Fibroblast of skin of abdomen (primary cell): ENCODE data around the gene PRR19.

Experiments used
- DNase-seq: peaks from one replicate; pipeline ENCODE4 v3.0.0-alpha.2; 2013

PRR19 gene

DNA sequence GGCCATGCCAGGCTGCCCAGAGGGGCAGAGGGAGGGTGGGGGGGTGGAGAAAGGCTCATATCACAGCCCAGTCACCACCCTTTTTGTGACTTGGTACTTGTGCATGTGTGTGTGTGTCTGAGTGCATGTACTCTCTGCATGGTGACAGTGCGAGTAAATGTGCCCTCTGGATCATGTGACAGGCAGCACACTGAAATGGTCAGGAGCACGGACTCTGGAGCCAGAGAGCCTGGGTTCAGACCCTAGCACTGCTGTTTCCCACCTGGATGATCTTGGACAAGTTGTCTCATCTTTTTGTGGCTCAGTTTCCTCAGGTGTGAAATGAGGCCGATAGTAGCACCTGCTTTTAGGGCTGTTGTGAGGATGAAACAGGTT, 30.9 kb upstream of the PRR19 start:
- DNase-seq = no peak

DNA sequence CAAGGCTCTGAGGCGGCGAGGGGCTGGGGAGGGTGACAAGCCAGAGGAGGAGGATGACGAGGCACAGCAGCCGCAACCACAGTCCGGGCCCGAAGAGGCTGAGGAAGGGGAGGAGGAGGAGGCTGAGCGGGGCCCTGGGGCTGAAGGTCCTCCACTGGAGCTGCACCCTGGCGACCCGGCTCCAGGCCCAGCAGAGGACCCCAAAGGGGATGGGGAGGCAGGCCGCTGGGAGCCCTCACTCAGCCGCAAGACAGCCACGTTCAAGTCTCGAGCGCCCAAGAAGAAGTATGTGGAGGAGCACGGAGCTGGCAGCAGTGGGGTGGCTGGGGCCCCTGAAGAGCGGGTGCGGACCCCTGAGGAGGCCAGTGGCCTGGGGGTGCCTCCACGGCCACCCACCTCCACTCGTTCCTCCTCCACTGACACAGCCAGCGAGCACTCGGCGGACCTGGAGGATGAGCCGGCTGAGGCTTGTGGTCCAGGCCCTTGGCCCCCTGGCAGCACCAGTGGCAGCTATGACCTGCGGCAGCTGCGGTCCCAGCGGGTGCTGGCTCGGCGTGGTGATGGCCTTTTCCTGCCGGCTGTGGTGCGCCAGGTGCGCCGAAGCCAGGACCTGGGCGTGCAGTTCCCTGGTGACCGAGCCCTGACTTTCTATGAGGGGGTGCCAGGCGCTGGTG, 29.9 kb upstream of the PRR19 start:
- no peak for DNase-seq

DNA sequence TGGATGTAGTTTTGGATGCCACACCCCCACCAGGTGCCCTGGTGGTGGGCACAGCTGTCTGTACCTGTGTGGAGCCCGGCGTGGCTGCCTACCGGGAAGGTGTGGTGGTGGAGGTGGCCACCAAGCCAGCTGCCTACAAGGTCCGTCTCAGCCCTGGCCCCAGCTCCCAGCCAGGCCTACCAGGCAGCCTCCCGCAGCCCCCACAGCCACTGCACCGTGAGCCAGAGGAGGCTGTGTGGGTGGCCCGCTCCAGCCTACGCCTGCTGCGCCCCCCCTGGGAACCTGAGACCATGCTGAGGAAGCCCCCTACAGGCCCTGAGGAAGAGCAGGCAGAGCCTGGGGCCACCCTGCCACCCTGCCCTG, 29.4 kb upstream of the PRR19 start:
- DNase-seq = no peak

DNA sequence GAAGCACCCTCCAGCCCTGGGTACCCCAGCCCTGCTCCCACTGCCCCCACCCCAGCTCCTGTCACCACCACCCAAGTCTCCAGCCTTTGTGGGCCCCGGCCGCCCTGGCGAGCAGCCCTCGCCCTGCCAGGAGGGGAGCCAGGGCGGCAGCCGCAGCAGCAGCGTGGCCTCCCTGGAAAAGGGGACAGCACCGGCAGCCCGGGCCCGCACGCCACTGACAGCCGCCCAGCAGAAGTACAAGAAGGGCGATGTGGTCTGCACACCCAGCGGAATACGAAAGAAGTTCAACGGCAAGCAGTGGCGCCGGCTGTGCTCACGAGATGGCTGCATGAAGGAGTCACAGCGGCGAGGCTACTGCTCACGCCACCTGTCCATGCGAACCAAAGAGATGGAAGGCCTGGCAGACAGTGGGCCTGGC, 28.9 kb upstream of the PRR19 start:
- no peak for DNase-seq

DNA sequence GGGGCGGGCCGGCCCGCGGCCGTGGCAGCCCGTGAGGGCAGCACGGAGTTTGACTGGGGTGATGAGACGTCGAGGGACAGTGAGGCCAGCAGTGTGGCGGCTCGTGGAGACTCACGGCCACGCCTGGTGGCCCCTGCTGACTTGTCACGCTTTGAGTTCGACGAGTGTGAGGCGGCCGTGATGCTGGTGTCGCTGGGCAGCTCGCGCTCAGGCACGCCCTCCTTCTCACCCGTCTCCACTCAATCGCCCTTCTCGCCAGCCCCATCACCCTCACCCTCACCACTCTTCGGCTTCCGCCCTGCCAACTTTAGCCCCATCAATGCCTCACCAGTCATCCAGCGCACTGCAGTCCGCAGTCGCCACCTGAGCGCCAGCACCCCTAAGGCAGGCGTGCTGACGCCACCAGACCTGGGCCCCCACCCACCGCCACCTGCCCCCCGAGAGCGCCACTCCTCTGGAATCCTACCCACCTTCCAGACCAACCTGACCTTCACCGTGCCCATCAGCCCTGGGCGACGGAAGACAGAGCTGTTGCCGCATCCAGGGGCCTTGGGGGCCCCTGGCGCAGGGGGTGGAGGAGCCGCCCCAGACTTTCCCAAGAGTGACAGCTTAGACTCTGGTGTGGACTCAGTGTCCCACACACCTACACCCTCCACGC, 28.4 kb upstream of the PRR19 start:
- no peak for DNase-seq

DNA sequence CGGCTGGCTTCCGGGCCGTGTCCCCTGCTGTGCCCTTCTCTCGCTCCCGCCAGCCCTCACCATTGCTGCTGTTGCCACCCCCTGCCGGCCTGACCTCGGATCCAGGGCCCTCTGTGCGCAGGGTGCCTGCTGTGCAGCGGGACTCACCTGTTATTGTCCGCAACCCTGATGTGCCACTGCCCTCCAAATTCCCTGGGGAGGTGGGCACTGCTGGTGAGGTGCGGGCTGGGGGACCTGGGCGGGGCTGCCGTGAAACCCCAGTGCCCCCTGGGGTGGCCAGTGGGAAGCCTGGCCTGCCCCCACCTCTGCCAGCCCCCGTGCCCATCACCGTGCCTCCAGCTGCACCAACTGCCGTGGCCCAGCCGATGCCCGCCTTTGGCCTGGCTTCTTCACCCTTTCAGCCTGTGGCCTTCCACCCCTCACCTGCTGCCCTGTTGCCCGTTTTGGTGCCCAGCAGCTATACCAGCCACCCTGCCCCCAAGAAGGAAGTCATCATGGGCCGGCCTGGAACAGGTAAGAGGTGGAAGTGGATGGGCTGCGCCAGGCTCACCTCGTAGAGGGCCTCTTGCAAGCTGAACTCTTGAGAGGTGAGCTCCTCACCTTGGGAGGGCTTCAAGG, 27.8 kb upstream of the PRR19 start:
- no peak for DNase-seq

DNA sequence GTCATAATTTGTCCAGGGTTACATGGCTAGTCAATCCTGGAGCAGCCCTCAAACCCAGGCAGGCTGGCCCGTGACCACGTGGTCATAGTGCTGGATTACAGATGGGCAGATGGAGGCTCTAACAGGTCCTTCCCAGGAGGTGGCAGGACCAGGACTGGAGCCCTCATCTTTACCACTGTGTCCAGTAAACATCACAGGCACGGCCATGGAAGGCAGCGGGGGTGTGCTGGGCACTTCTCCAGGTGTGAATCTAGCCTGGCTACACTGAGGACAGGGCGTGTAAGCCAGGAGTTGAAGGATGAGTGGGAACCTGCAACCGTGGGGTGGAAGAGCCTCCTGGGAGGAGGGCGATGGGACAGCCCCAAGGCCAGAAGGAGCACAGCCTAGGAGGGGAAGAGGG, 26.8 kb upstream of the PRR19 start:
- DNase-seq = no peak

DNA sequence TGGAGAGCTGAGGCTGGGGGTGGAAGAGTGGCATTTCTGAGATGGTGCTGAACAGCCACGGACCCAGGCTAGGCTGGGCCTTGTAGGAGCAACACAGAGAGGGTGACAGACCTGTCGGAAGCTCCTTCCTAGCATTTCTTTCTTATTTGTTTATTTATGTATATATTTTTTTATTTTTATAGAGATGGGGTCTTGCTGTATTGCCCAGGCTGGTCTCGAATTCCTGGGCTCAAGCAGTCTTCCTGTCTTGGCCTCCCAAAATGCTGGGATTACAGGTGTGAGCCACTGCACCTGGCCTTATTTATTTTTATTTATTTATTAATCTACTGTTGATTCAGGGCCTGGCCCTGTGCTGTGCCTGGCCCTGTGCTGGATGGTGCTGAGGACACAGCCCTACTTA, 26.4 kb upstream of the PRR19 start:
- no peak for DNase-seq

DNA sequence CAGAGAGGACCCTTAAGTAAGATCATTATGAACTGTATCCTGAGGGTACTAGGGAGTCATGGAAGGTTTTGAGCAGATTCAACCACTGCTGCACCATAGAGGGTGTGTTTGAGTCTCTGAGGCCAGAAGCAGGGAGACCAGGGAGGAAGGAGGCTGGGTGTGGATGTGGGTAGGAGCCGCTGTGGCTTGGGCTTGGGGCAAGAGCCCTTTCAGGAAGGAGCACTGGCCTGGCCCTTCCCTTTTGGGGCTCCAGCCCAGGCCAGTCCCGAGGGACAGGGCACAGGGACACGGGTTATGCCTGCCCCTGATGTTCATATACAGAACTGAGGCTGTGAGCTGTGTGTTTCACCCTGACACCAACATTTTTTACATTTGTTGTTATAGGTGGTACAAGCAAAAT, 25.6 kb upstream of the PRR19 start:
- no peak for DNase-seq

DNA sequence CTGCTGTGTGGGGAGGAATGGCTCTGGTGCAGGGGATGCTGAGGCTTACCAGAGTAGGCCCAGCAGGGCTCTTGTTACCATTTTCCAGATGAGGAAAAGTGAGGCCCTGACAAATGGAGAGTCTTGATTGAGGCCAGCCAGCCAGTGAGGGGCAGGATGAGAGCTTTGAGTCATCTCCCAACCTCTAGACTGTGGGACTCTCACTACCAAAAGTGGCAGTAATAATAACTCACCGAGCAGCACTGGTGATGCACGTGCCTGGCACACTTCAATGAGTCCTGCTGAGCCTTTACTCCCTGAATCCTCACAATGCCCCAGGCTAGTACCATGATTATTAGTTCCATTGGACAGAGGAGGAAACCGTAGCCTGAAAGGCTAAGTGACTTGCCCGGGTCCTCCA, 25.1 kb upstream of the PRR19 start:
- DNase-seq = no peak

DNA sequence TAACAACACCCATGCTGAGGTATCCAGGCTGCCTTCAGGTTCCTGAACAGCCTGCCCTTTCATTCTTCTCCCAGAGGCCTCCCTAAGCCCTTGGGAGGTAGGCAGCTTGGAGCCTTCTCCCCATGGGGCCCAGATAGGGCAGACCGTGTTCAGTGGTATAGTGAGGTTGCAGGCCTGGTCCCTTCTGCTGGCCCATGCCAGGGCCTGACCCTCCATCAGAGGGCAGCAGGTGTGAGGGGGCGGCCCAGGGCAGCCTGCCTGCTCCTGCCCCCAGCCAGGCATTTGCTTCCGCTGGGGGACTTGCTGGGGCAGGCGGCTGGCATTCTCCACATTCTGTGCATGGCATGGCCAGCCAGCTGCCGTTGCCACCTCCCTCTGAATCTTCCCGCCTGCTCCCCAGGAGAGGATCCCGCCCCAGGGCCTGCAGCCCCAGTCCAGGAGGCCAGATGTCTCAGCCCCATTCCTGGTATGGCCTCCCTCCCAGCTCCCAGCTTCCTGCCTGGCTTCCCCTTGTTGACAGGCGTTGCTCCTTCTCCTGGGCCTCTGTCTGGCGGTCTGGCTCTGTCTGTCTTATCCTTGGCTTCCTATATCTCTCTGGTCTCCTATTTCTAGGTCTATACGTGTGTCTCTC, 24.0 kb upstream of the PRR19 start:
- peak; percentile 41 for DNase-seq

DNA sequence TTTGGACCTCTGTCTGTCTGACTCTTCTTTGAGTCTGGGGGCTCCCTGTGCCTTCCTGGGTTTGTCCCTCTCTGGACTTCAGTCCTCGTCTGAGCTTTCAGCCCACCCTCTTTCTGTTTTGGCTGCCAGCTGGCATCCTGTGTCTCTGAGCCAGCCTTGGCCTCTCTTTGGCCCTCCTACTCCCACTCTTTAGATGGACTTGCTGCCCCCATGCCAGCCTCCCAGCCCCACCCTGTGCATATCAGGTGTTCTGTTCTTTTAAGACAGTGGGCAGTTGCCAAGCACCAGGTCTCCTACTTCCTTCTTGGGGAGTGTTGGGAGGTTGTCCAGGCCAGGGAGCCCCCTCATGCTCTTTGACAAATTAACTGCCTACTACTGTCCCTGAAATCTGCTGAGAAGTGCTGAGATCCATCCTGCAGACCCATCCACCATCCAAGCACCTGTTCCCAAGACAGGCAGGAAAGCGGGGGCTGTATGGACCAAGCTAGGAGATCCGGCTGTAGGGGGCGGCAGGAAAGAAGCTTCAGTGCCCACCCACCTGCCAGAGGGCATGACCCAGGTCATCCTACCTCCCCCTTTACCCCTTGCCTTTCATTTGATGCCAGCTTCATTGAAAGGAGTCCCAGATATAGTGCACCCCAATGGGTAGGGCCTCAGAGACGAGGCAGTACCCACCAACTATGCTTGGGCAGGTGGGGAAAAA, 23.3 kb upstream of the PRR19 start:
- no peak for DNase-seq

DNA sequence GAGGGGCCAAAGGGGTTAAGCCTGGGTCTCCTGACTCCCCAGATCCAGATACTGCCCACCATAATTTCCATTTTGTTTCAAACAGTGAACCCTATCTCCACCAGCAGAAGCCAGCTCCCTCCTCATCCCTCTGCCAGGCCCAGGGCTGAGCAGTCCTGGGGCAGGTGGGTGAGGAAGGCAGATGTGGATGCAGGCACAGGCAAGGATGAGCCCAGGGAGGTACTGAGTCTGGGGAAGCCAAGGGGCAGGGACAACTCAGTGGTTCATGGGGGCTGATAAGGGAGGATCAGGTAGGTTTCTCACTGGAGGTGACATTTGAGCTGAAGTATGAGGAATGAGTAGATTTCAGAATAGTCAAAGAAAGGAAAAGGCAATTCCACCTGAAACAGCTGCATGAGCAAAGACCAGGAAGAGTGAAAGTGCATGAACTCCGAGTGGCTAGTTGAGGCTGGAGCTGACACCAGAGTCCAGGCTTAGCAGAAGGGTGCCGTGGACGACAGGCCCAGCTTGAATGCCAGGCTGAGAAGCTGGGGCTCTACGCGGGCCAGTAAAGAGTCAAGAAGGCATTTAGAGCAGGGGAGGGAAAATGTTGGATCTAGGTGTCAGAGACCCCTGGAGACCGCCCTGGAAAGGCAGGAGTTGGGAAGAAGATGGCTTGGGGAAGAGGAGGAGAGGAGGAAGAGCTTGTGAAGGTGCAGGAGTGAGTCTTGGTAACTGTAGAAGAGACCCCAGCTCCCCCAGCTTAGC, 22.6 kb upstream of the PRR19 start:
- DNase-seq = no peak

DNA sequence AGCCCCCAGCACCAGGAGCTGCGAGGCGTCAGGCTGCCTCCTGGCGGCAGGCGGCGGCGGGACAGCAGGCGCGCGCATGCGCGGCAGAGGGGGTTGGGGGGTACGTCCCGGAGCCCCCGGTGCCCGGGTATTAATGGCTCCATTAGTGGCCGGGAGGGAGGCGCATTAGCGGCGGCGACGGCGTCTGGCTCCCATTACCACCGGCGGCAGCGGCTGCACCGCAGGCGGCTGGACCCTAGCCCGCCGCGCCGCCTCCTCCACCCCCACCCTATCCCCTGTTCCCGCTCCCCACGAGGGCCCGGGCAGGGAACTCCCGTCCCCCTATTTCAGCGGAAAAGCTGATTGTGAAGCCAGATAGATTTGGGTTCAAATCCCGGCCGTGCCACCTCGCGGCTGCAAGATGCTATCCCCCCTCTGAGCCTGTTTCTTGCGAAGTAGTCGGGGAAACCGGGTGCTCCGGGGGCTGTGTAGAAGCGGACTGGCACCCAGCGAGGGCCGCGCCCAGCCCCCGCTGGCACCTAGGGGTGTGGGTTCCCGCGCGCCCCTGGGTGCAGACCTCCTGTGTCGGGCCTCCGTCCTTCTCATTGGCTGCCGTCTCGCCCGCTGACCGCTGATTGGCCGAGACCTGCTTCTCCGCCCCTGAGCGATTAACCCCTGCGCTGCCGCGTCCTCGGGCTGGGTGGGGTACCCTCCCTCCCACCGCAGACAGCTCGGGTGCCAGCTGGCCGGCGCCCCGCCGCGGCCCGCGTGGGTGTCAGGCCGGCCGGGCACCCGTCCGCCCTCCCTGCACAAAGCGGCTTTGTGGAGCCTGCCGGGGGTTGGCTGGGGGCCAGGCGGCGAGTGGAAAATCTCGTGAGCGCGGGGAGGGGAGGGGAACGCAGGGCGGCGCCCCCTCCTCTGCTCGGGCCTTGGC, 21.8 kb upstream of the PRR19 start:
- DNase-seq = peak; percentile 93

DNA sequence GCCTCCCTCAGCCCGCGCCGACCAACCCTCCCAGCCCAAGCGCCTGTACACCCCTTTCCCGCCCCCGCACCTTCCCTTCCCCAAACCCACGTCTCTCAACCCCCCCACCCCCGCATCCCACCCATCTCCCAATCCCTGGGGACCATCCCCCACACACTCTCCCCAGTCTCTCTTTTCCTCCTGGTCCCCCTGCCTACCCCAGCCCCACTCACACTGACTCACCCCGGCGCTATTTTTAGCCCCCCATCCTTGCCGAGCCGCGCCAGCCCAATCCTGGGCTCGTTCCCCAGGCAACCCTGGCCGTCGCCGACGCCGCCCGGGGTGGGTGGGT, 21.2 kb upstream of the PRR19 start:
- peak; percentile 67 for DNase-seq

DNA sequence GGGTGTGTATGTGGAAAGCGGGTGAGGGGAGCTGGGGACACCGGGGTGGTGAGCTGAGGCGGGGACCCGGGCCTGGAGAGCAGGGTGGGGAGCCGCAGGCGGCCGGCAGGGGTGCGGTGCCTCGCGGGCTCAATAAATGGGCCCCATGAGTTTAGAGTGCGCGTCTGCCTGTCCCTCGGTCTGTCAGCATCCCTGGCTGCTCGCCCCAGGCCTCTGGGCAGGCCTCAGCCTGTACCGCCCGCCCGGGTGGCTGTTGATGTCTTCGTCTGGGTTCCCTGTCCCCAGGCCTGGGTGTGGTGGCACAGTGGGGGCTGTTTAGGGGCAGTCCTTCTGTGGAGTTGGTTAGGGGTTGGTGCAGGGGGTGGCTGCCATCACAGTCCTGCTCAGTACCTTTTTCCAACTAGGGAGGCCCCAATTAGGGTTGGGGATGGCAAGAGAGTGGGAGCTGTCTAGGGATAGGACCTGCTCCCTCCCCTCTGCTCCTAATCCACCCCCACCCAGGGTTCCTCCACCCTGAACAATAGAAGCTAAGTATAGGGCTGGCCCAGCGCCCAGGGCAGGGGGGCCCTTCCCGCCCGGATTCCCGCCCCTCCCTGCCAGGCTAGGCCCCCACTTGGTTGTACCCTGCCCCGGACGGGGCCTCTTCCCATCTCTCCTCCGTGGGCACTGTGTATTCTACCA, 20.6 kb upstream of the PRR19 start:
- DNase-seq = peak; percentile 40

DNA sequence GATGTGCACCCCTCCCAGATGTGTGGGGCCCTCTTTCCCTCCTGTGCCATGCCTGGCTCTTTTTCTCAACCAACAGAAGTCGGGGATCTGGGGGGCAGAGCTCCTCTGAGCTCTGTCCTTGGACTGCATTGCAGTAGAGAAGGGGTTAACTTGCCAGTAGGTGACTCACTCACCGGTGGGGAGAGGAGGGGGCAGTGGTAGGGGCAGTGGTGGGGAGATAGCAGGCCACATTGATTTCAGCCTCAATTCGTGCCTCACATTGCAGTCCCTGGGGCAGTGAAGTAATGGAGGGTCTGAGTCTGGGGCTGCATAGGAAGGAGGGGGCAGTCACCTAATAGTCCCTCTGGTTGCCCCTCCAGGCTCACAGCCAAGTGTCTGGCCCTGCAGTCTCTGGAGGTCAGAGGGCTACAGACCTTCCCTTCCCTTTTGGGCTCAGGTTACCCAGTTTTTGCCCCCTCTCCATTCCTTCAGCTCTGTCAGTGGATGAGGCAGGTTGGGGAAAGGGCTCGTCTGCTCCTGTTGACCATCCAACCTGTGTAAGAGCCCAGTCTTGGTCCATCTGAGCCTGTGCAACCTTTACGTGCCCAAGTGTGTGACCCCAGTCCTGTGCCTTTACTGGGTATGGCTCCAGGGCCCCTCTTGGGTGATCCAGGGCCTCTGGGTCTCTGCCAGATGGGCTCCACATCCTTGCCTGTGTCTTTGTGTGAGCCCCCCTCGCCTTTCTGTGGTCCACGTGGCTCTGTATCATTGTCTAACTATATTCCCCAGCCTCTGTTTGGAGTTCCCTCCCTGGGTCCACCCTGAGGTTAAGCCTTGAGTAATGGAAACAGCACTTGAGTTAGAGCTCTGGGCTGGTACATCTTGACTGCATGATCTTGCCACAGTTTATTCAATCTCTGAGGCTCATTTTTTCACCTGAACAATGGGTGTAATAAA, 19.8 kb upstream of the PRR19 start:
- peak; percentile 68 for DNase-seq

DNA sequence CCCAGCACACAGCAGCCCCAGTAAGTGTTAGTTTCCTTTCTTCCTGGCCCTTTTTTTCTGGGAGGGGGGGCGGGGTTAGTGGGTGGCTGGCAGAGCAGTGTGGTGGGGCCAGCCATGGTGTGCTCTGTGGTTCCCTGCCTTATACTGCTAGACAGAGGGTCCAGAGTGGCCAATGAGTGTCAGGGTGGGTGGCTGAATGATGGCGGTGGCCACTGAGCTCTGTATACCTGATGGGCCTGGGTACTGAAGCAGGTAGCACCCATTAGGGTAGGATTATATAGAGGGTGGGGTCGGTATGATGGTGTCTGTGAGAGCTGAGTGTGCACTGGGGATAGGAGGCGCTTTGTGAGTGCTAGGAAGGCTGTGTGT, 19.1 kb upstream of the PRR19 start:
- DNase-seq = no peak

DNA sequence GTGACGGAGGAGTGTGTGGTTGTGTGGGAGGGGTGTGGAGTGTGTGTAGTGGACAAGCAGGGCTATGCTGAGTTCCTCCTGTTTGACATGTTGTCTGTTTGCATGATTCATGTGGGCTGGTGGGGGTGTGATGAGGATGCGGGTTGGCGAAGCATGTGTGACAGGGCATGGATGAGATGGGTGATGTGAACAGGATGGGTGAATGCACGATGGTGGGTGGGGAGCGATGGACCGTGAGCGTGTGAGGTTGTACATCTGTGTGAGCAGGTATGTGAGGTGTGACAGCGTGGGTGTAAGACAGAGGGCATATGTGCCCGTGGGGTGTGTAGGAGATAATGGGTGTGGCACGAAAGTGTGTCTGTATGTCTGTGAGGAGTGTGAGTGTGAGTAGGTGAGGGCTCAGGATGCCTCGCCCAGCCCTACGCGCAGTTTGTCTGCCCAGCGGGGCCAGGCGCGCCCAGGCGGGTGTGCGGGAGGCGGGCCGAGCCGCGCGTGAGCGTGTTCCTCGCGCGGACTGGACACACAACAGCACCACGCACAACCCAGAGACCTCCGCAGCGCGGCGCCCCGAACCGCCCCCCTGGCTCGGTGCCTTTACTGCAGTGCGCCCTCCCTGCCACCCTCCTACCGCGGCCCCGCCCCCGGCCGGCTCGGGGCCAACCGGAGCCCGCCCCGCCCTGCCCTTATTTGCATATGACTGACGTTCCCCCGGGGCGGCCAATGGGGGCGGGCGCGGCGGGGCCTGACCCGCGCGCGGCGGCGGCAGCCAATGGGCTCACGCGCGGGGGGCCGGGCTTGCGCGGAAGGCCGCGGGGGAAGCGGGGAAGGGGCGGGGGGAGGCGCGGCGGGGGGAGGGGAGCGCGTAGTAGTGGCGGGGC, 18.5 kb upstream of the PRR19 start:
- peak; percentile 97 for DNase-seq
